Psoas muscle (tissue), 8 donors: ENCODE data around the gene TSPOAP1. TPM values are rescaled to one million over a fixed set of nuclear protein-coding genes. Genes with fewer than 3 reads are reported as not detected.

Source experiments
- ATAC-seq, 4 donors: fragments of 200-7000 bp; cut with Tn5 transposase; one replicate each; pipeline ENCODE4 v1.9.1; 2020; ENCODE audit warnings: moderate library complexity in 3 of 4, mild to moderate bottlenecking in 2 of 4
- DNase-seq, 2 donors: peaks; one replicate each; pipeline ENCODE4 v3.0.0-alpha.2; 2020
- H3K27ac ChIP-seq: fragments of 200-600 bp; one replicate; pipeline ENCODE4 v1.8.0; 2022
- H3K27me3 ChIP-seq, 3 donors: fragments of 200-600 bp in 1 of 3; one replicate each; pipeline versions ENCODE4 v1.6.1 to v1.8.0; 2013 to 2022; ENCODE audit warnings: low read length in 2 of 3, mild to moderate bottlenecking in 2 of 3, moderate library complexity in 1 of 3; ENCODE audit not compliant: insufficient read depth in 3 of 3
- H3K36me3 ChIP-seq, 2 donors: fragments of 200-600 bp in 1 of 2; one replicate each; pipeline versions ENCODE4 v1.6.1 to v1.8.0; 2013 to 2022; ENCODE audit warnings: low read depth in 1 of 2, mild to moderate bottlenecking in 1 of 2, moderate library complexity in 1 of 2; ENCODE audit not compliant: insufficient read depth in 1 of 2
- H3K4me1 ChIP-seq: fragments of 200-600 bp; one replicate; pipeline ENCODE4 v1.8.0; 2022
- H3K4me3 ChIP-seq: fragments of 200-600 bp; one replicate; pipeline ENCODE4 v1.8.0; 2022; ENCODE audit warnings: mild to moderate bottlenecking
- H3K9me3 ChIP-seq: fragments of 200-600 bp; one replicate; pipeline ENCODE4 v1.8.0; 2022
- WGBS, 3 donors: extraction: QIAGEN DNeasy Blood & Tissue Kit; methylation state at CpG; one replicate each; pipeline versions ENCODE4 v1.1.6 to v1.1.7; 2013; 5-methylcytosine and 5-hydroxymethylcytosine counted together
- intact Hi-C, 2 donors: fragments of 100-400 bp; cut with DNase I; formaldehyde crosslinking; loops; one replicate each; pipeline versions ENCODE4 v1.11.0 to v1.14.2; 2022
- polyA plus RNA-seq, 3 donors: library from polyadenylated mRNA; stranded (reverse); fragments of 200-250 nt; gene quantifications; one replicate each; pipeline ENCODE4 v1.2.3, GENCODE V29; 2013
- total RNA-seq, 4 donors: library from RNA; stranded (reverse); fragmentation: NEBNext Ultra II Directional in 2 of 4; extraction: Animal tissue kit (Norgen Biotek cat#: 25700) in 2 of 4; gene quantifications; one replicate each; pipeline versions ENCODE4 v1.2.1 to v1.2.4, GENCODE V29; 2021 to 2023
- TF ChIP-seq, protein P1 (sequence below): fragments of 200-600 bp; IDR thresholded peaks from one replicate; pipeline ENCODE4 v1.8.0; 2022; ENCODE audit warnings: antibody characterized with exemption
- donor health status: healthy with polysubstance abuse.
- donor health status: DM: no; HTN: no; CAD: no; lungs with moderate emphysema.
- donor health status: Bipolar disorder and iron deficiency.
- donor health status: healthy.
- donor health status: DM: yes; HTN: yes; CAD: no.
- donor health status: DM: no; HTN: no; CAD: no.
- donor health status: DM: no; HTN: no; CAD: no.
- donor health status: DM: yes; HTN: yes; CAD: no.

The TSPOAP1 gene
- total and polyA plus RNA-seq, 7 donors: 0.40 to 6.6 (median 2.3) TPM

DNA sequence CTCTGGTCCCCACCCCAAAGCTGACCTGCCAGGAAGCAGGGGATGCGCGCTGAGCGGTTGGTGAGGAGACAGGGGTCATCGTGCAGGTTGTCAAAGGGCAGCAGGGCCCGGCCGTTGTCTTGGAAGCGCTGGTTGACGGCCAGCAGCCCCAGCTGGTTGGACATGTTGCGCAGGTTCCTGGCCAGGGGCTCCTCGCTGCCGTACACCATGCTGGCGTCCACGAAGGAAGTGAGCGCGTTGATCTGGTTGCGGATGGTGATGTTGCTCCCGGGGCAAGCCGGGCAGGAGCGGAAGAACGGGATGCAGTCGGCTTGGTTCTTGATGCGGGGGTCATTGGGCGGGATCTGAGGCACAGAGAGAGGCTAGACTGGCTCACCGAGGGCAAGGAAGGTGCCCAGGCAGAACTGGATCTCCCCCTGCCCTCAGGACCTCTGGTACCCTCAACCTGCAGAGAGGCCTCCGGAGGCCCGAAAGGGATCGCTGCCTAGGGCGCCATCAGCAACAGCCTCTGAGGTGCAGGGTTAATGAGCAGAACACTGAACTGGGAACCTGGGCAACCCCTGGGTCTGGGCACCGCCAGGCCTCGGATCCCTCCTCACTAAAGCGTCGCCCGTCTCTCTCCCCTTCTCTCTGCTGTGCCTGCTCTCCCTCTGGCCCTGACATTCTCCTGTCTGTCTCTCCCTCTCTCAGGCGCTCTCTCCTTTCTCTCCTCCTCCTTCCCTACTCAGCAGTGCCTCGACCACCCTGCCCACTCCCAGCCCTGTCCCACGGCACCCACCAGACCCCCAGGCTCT is 50.6 kb downstream of the TSPOAP1 start:
- DNase-seq (no peak), ATAC-seq (no peak)
- H3K9me3 ChIP-seq: no peaks in the 10 kb centered on the region
- no peaks in the 10 kb centered on the region for H3K4me1 ChIP-seq
- H3K27me3 ChIP-seq: peaks cover 0 to 16% (median 3%) of the 10 kb centered on the region in 3 donors
- no peaks in the 10 kb centered on the region for H3K36me3 ChIP-seq
- no peak overlapping the region for H3K27ac ChIP-seq
- intact Hi-C loops: no loop called here
- H3K4me3 ChIP-seq: no peak overlapping the region
- 88 to 92% (median 88%) methylated on average over 33 to 36 of the region's 36 CpGs for WGBS, 3 donors
- TF ChIP-seq, protein P1, sequence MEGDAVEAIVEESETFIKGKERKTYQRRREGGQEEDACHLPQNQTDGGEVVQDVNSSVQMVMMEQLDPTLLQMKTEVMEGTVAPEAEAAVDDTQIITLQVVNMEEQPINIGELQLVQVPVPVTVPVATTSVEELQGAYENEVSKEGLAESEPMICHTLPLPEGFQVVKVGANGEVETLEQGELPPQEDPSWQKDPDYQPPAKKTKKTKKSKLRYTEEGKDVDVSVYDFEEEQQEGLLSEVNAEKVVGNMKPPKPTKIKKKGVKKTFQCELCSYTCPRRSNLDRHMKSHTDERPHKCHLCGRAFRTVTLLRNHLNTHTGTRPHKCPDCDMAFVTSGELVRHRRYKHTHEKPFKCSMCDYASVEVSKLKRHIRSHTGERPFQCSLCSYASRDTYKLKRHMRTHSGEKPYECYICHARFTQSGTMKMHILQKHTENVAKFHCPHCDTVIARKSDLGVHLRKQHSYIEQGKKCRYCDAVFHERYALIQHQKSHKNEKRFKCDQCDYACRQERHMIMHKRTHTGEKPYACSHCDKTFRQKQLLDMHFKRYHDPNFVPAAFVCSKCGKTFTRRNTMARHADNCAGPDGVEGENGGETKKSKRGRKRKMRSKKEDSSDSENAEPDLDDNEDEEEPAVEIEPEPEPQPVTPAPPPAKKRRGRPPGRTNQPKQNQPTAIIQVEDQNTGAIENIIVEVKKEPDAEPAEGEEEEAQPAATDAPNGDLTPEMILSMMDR: no peak

DNA sequence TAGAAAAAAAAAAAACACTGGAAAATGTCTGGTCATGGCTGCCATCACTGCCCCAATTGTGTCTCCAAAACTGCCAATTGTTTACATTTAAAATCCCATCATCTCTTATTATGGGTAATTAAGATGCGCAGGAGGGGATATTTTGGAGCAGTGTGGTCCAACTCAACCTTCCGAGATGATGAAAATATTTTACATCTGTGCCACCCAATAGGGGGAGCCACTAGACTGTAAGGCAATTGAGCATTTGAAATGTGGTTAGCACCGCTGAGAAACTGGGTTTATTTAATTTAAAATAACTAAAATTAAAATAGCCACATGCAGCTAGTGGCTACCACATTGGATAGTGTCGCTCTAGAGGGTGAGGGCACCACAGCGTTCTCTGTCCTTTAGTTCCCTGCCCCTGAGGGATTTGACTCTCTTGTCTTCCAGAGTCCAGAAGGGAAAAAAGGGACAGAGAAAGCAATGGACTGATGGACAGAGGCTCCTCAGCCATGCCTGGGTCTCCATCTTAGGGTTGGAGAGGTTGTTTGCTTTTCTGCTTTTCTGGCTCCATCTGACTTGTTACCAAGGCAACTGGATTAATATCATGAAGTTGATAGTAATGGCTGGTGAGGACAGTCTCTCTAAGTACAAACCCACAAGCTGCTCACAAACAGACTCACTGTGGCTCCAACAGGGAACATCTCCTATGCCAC is 51.3 kb downstream of the TSPOAP1 start:
- no peaks in the 10 kb centered on the region for H3K9me3 ChIP-seq
- H3K27ac ChIP-seq: no peak overlapping the region
- H3K36me3 ChIP-seq: no peaks in the 10 kb centered on the region
- TF ChIP-seq, protein P1: no peak
- no peak overlapping the region for H3K4me3 ChIP-seq
- H3K4me1 ChIP-seq: no peaks in the 10 kb centered on the region
- DNase-seq (no peak), ATAC-seq (no peak)
- 77 to 82% (median 78%) methylated on average over 5 of the region's 5 CpGs for WGBS, 3 donors
- intact Hi-C loops: no loop called here
- peaks cover 0 to 16% (median 3%) of the 10 kb centered on the region in 3 donors for H3K27me3 ChIP-seq

GRCh38 chr17:58276423-58276822 is 52.2 kb downstream of the TSPOAP1 start:
- no peak for ATAC-seq
- intact Hi-C loops: no loop called here
- no peak overlapping the region for H3K4me3 ChIP-seq
- H3K36me3 ChIP-seq: no peaks in the 10 kb centered on the region
- TF ChIP-seq, protein P1: no peak
- no peak for DNase-seq
- H3K9me3 ChIP-seq: no peaks in the 10 kb centered on the region
- H3K4me1 ChIP-seq: no peaks in the 10 kb centered on the region
- peaks cover 0 to 12% (median 3%) of the 10 kb centered on the region in 3 donors for H3K27me3 ChIP-seq
- no peak overlapping the region for H3K27ac ChIP-seq
- WGBS, 3 donors: 61 to 69% (median 64%) methylated on average over 2 of the region's 2 CpGs

GRCh38 chr17:58275417-58275816 is 53.2 kb downstream of the TSPOAP1 start:
- intact Hi-C loops: no loop called here
- DNase-seq: no peak
- Histone ChIP-seq H3K4me3 (no peak overlapping the region), H3K27me3 (peaks cover 0 to 6% (median 2%) of the 10 kb centered on the region in 3 donors), H3K9me3 (no peaks in the 10 kb centered on the region), H3K27ac (no peak overlapping the region), H3K36me3 (no peaks in the 10 kb centered on the region), H3K4me1 (no peaks in the 10 kb centered on the region)
- no peak for ATAC-seq
- 88 to 92% (median 91%) methylated on average over 10 of the region's 10 CpGs for whole genome bisulfite sequencing, 3 donors
- TF ChIP-seq, protein P1: no peak
